Hematopoietic multipotent progenitor cell treated with erythropoietin and hydrocortisone succinate and interleukin-3 and kit ligand, for 17 days (in vitro differentiated cells): ENCODE results near the gene ATP6V1F.

Experiments used
- DNase-seq: peaks from one replicate; pipeline ENCODE4 v3.0.0-alpha.2; 2015; ENCODE audit warnings: low spot score

ATP6V1F gene

GRCh38 chr7:128849156-128849515 lies 13.5 kb upstream of the ATP6V1F start:
- no peak for DNase-seq

- no peak for DNase-seq
These were observed 12.7 kb upstream of the ATP6V1F start for GRCh38 chr7:128849804-128850490.

GRCh38 chr7:128852537-128853254 lies 10.0 kb upstream of the ATP6V1F start:
- no peak for DNase-seq

- no peak for DNase-seq
These were observed 8.9 kb upstream of the ATP6V1F start for GRCh38 chr7:128853799-128854198.

GRCh38 chr7:128854396-128854795 lies 8.3 kb upstream of the ATP6V1F start:
- no peak for DNase-seq

GRCh38 chr7:128855559-128855958 lies 7.1 kb upstream of the ATP6V1F start:
- no peak for DNase-seq

GRCh38 chr7:128856001-128856718 lies 6.5 kb upstream of the ATP6V1F start:
- DNase-seq = no peak

GRCh38 chr7:128858380-128859231 lies 4.0 kb upstream of the ATP6V1F start:
- no peak for DNase-seq

- DNase-seq = no peak
These were observed 3.2 kb upstream of the ATP6V1F start for GRCh38 chr7:128859232-128860157.

- DNase-seq = no peak
These were observed 2.2 kb upstream of the ATP6V1F start for GRCh38 chr7:128860158-128861073.

GRCh38 chr7:128861957-128862570 lies 592 bp upstream of the ATP6V1F start:
- DNase-seq = no peak

GRCh38 chr7:128863433-128863989 lies 855 bp downstream of the ATP6V1F start:
- peak; percentile 60 for DNase-seq

GRCh38 chr7:128865303-128865702 lies 2.6 kb downstream of the ATP6V1F start:
- DNase-seq = no peak

- no peak for DNase-seq
These were observed 3.6 kb downstream of the ATP6V1F start for GRCh38 chr7:128865996-128866877.

- no peak for DNase-seq
These were observed 4.6 kb downstream of the ATP6V1F start for GRCh38 chr7:128867241-128867640.

- DNase-seq = no peak
These were observed 5.4 kb downstream of the ATP6V1F start for GRCh38 chr7:128867842-128868623.

GRCh38 chr7:128868624-128869137 lies 6.0 kb downstream of the ATP6V1F start:
- DNase-seq = no peak
